Osteoblast (primary cell): Measurements from ENCODE around the gene PPFIA2. TPM values are rescaled to one million over a fixed set of nuclear protein-coding genes. Genes with fewer than 3 reads are reported as not detected.

Experiments used
- DNase-seq: peaks from one replicate; pipeline ENCODE4 v3.0.0; 2011; ENCODE audit warnings: low spot score, mixed read lengths; ENCODE audit not compliant: insufficient read length; ENCODE audit errors: missing footprints
- H2AFZ ChIP-seq: 2 replicates; pipeline ENCODE4 v1.6.0; 2011; ENCODE audit warnings: mild to moderate bottlenecking, low read length
- H3K27ac ChIP-seq: 2 replicates; pipeline ENCODE4 v1.5.1; 2011; ENCODE audit warnings: mild to moderate bottlenecking, low read depth, low read length, moderate library complexity
- H3K27me3 ChIP-seq: 2 replicates; pipeline ENCODE4 v1.6.0; 2012; ENCODE audit warnings: mild to moderate bottlenecking, control low read depth, inconsistent platforms, low read length, moderate library complexity; ENCODE audit not compliant: insufficient read depth
- H3K36me3 ChIP-seq: 2 replicates; pipeline ENCODE4 v1.5.1; 2011; ENCODE audit warnings: mild to moderate bottlenecking, low read length, control low read depth, moderate library complexity; ENCODE audit not compliant: insufficient read depth
- H3K4me1 ChIP-seq: 2 replicates; pipeline ENCODE4 v1.5.1; 2011; ENCODE audit warnings: mild to moderate bottlenecking, low read length, control low read depth, moderate library complexity; ENCODE audit not compliant: insufficient read depth
- H3K4me2 ChIP-seq: 2 replicates; pipeline ENCODE4 v1.6.0; 2011; ENCODE audit warnings: mild to moderate bottlenecking, low read length; ENCODE audit not compliant: insufficient read depth
- H3K4me3 ChIP-seq: fragments of 200-600 bp; sonication (generic); 3 replicates; pipeline ENCODE4 v1.5.1; 2012; ENCODE audit warnings: mild to moderate bottlenecking, low read length, inconsistent platforms; ENCODE audit not compliant: insufficient read depth
- H3K79me2 ChIP-seq: 2 replicates; pipeline ENCODE4 v1.6.0; 2012; ENCODE audit warnings: mild to moderate bottlenecking, low read length, control low read depth, inconsistent platforms; ENCODE audit not compliant: insufficient read depth
- H3K9me3 ChIP-seq: 2 replicates; pipeline ENCODE4 v1.5.1; 2011; ENCODE audit warnings: low read depth, low read length, control low read depth
- H4K20me1 ChIP-seq: 2 replicates; pipeline ENCODE4 v1.6.0; 2012; ENCODE audit warnings: mild to moderate bottlenecking, low read length, control low read depth; ENCODE audit not compliant: insufficient read depth
- CTCF ChIP-seq: IDR thresholded peaks from 2 replicates; pipeline ENCODE4 v1.5.1; 2011; ENCODE audit warnings: mild to moderate bottlenecking, low read depth, low read length, moderate library complexity; ENCODE audit errors: extremely low read depth
- total RNA-seq: library from RNA; depleted of rRNA; stranded (reverse); fragments of >200 nt; gene quantifications from 2 replicates; pipeline ENCODE4 v1.2.3, GENCODE V29; 2012

The PPFIA2 gene
- total RNA-seq, 1 donor = 3.3 TPM

DNA sequence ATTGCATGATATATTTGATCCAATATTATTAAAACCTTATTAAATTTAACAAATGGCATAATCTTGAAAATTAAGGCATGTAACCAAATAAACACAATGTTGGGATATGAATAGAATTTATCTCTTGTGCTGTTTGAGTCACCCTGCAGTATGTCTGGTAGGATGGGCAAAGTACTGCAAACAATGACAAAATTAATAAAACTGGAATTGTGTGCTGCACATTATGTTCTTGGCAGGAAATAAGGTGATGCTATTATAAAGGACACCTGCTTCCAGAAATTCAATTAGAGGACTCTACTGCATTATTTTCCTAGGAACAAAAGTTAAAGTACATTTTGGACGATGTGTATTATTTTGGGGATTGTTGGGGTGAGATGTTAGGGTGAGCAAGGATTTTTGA lies 132.7 kb downstream of the PPFIA2 start:
- H3K9me3 ChIP-seq = no peaks in the 10 kb centered on the region
- no peaks in the 10 kb centered on the region for H4K20me1 ChIP-seq
- no peak overlapping the region for H2AFZ ChIP-seq
- no peaks in the 10 kb centered on the region for H3K4me1 ChIP-seq
- H3K27ac ChIP-seq = no peak overlapping the region
- no peak for TF ChIP-seq CTCF
- DNase-seq = no peak
- no peaks in the 10 kb centered on the region for H3K36me3 ChIP-seq
- H3K4me2 ChIP-seq = no peak overlapping the region
- no peaks in the 10 kb centered on the region for H3K27me3 ChIP-seq
- H3K79me2 ChIP-seq = no peaks in the 10 kb centered on the region
- no peak overlapping the region for H3K4me3 ChIP-seq

DNA sequence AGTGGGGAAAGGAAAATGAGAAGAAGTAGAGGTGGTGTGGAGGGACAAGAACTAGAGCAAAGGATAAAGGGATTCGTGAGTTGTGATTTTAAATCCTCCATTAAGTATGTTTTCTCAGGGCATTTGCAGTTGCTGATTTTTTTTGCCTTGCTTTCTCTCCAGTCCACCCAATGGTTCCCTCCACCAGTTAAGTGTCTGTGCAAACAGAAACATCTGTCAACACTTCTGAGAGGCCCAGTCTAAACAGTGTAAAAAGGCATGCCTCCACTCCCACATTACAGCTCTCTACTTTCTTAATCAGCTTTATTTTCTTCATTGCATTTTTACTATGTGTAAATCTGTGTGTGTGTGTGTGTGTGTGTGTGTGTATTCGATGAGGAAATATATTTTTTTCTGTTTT lies 141.2 kb downstream of the PPFIA2 start:
- Histone ChIP-seq H3K9me3 (no peaks in the 10 kb centered on the region), H2AFZ (no peak overlapping the region), H4K20me1 (no peaks in the 10 kb centered on the region), H3K27me3 (no peaks in the 10 kb centered on the region), H3K4me2 (no peak overlapping the region), H3K27ac (no peak overlapping the region), H3K4me1 (no peaks in the 10 kb centered on the region), H3K36me3 (no peaks in the 10 kb centered on the region), H3K79me2 (no peaks in the 10 kb centered on the region), H3K4me3 (no peak overlapping the region)
- TF ChIP-seq CTCF = no peak
- DNase-seq = no peak

GRCh38 chr12:81615026-81615588 lies 144.0 kb downstream of the PPFIA2 start:
- Histone ChIP-seq H3K4me3 (no peak overlapping the region), H4K20me1 (no peaks in the 10 kb centered on the region), H3K27ac (no peak overlapping the region), H3K4me2 (no peak overlapping the region), H3K79me2 (no peaks in the 10 kb centered on the region), H3K36me3 (no peaks in the 10 kb centered on the region), H3K27me3 (no peaks in the 10 kb centered on the region), H3K4me1 (no peaks in the 10 kb centered on the region), H2AFZ (no peak overlapping the region), H3K9me3 (no peaks in the 10 kb centered on the region)
- no peak for TF ChIP-seq CTCF
- DNase-seq = no peak

DNA sequence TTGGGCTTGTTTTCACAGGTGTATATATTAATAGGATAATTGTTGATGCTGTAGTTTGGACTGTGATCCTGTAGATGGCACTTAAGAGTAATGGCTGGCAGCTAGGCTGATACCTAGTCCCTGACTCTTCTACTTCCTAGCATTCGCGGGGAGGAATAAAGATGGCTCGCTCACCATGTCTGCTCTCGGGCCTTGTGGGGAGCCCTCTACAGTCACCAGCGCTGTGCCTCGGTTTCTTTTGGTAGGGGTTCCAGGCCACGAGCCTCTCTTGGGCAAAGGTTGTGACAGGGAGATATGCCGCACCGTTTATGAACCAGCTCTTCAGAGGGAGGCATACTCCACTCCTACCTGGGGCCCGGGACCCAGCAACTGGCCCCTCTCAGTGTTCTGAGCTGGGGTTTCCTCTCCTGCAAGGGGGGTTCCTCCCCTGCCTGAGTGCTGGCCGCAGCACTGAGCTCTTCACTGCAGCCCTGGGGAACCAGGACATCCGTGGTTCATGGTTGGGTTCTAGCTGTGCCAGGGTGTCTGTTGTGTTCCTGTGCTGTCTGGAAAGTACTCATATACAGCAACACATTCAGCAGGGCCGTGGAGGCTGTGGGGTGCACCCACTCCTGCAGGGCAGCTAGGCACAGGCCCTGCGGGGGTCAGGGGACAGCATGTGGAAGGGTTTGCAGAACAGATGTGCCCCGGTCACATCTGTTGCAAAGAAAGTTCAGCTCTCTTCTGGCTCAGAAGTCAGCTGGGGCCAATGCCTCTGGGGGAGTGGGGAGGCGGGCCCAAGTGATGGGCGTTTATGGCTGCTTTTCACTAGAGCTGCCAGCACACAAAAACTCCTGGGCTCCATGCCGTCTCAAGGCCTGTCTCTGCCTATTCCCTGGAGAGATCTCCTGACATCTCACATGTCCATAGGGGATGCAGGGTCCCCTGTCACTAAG lies 147.9 kb downstream of the PPFIA2 start:
- Histone ChIP-seq H3K9me3 (no peaks in the 10 kb centered on the region), H4K20me1 (no peaks in the 10 kb centered on the region), H3K4me1 (no peaks in the 10 kb centered on the region), H2AFZ (no peak overlapping the region), H3K79me2 (no peaks in the 10 kb centered on the region), H3K36me3 (no peaks in the 10 kb centered on the region), H3K27ac (no peak overlapping the region), H3K4me3 (no peak overlapping the region), H3K27me3 (no peaks in the 10 kb centered on the region), H3K4me2 (no peak overlapping the region)
- DNase-seq = no peak
- TF ChIP-seq CTCF = peak; percentile 31
